Right cardiac atrium (tissue), 5 donors: ENCODE data around the gene MIOX. TPM values are rescaled to one million over a fixed set of nuclear protein-coding genes. Genes with fewer than 3 reads are reported as not detected.

Experiments used
- ATAC-seq, 2 donors: fragments of 200-7000 bp; cut with Tn5 transposase; one replicate each; pipeline versions ENCODE4 v1.8.0 to v1.9.1; 2020; ENCODE audit warnings: moderate library complexity in 2 of 2, mild to moderate bottlenecking in 1 of 2
- DNase-seq, 3 donors: peaks; one replicate each; pipeline ENCODE4 v3.0.0-alpha.2; 2020
- H3K27ac ChIP-seq: one replicate; pipeline ENCODE4 v1.5.1; 2013; ENCODE audit warnings: mild to moderate bottlenecking, low read length, control low read depth, moderate library complexity
- H3K27me3 ChIP-seq: one replicate; pipeline ENCODE4 v1.6.1; 2013; ENCODE audit not compliant: control insufficient read depth, insufficient read depth
- H3K4me1 ChIP-seq: one replicate; pipeline ENCODE4 v1.6.1; 2013; ENCODE audit warnings: low read length; ENCODE audit not compliant: control insufficient read depth, insufficient read depth
- H3K4me3 ChIP-seq: one replicate; pipeline ENCODE4 v1.5.1; 2013; ENCODE audit warnings: low read length, control low read depth
- H3K9me3 ChIP-seq: one replicate; pipeline ENCODE4 v1.6.1; 2013; ENCODE audit warnings: low read length; ENCODE audit not compliant: control insufficient read depth
- WGBS: extraction: QIAGEN DNeasy Blood & Tissue Kit; methylation state at CpG from one replicate; pipeline ENCODE4 v1.1.7; 2013; 5-methylcytosine and 5-hydroxymethylcytosine counted together
- intact Hi-C, 4 donors: fragments of 100-400 bp; cut with DNase I; formaldehyde crosslinking; loops; one replicate each; pipeline versions ENCODE4 v1.11.0 to v1.14.0; 2022 to 2023
- polyA plus RNA-seq: library from polyadenylated mRNA; stranded (reverse); fragments of 200-250 nt; gene quantifications from one replicate; pipeline ENCODE4 v1.2.3, GENCODE V29; 2013
- total RNA-seq, 4 donors: library from RNA; stranded (reverse); fragmentation: NEBNext Ultra II Directional; extraction: Animal tissue kit (Norgen Biotek cat#: 25700); gene quantifications; one replicate each; pipeline ENCODE4 v1.2.1, GENCODE V29; 2021
- donor health status: healthy with polysubstance abuse.
- donor health status: DM: no; HTN: yes; CAD: no.
- donor health status: DM: no; HTN: no; CAD: no.
- donor health status: DM: no; HTN: yes; CAD: no; lungs with severe emphysema.
- donor health status: DM: yes; HTN: yes; CAD: no.

MIOX gene
- total and polyA plus RNA-seq, 5 donors = not detected

- Histone ChIP-seq H3K27ac (no peak overlapping the region), H3K4me1 (peaks cover 12% of the 10 kb centered on the region), H3K4me3 (no peak overlapping the region), H3K27me3 (no peaks in the 10 kb centered on the region), H3K9me3 (no peaks in the 10 kb centered on the region)
- intact Hi-C loops = no loop called here
- DNase-seq = no peak
- WGBS = 90% methylated on average over 6 of the region's 6 CpGs
- peak in 1 of 2 donors; percentile 4 for ATAC-seq
These were observed 11.0 kb upstream of the MIOX start for GRCh38 chr22:50475652-50476002.

GRCh38 chr22:50476868-50477267 is 9.8 kb upstream of the MIOX start:
- 67% methylated on average over 7 of the region's 7 CpGs for whole genome bisulfite sequencing

GRCh38 chr22:50477923-50478322 is 8.7 kb upstream of the MIOX start:
- H3K4me3 ChIP-seq = no peak overlapping the region
- peaks cover 8% of the 10 kb centered on the region for H3K4me1 ChIP-seq
- DNase-seq (peak in 1 of 3 donors; percentile 44), ATAC-seq (no peak)
- H3K27ac ChIP-seq = no peak overlapping the region
- H3K27me3 ChIP-seq = no peaks in the 10 kb centered on the region
- H3K9me3 ChIP-seq = no peaks in the 10 kb centered on the region
- 92% methylated on average over 12 of the region's 12 CpGs for WGBS
- intact Hi-C loops = no loop called here

More at GRCh38 chr22:50476868-50477267, 9.8 kb upstream of the MIOX start:
- Histone ChIP-seq H3K4me1 (peaks cover 8% of the 10 kb centered on the region), H3K27me3 (no peaks in the 10 kb centered on the region), H3K9me3 (no peaks in the 10 kb centered on the region), H3K4me3 (no peak overlapping the region), H3K27ac (no peak overlapping the region)
- DNase-seq (peak in 1 of 3 donors; percentile 36), ATAC-seq (no peak)
- intact Hi-C loops = no loop called here

- ATAC-seq = no peak
- intact Hi-C loops = no loop called here
These were observed 6.9 kb upstream of the MIOX start for GRCh38 chr22:50479721-50480120.

GRCh38 chr22:50481045-50481439 is 5.6 kb upstream of the MIOX start:
- Histone ChIP-seq H3K4me3 (peak overlapping the region; percentile 57), H3K9me3 (no peaks in the 10 kb centered on the region), H3K27me3 (no peaks in the 10 kb centered on the region), H3K27ac (no peak overlapping the region), H3K4me1 (no peaks in the 10 kb centered on the region)
- peak in 1 of 2 donors; percentile 4 for ATAC-seq
- peak in 2 of 3 donors; percentile 53 to 57 for DNase-seq
- WGBS = 4% methylated on average over 45 of the region's 45 CpGs
- intact Hi-C loops = no loop called here

More at GRCh38 chr22:50479721-50480120, 6.9 kb upstream of the MIOX start:
- DNase-seq = no peak
- H3K4me1 ChIP-seq = no peaks in the 10 kb centered on the region
- no peaks in the 10 kb centered on the region for H3K27me3 ChIP-seq
- 68% methylated on average over 11 of the region's 11 CpGs for WGBS
- no peak overlapping the region for H3K27ac ChIP-seq
- H3K4me3 ChIP-seq = no peak overlapping the region
- H3K9me3 ChIP-seq = no peaks in the 10 kb centered on the region

- intact Hi-C loops = no loop called here
- peak within 1 kb of the TSS; percentile 57 for H3K4me3 ChIP-seq
- 3% methylated on average over 70 of the region's 70 CpGs for WGBS
- no peaks in the 10 kb centered on the region for H3K27me3 ChIP-seq
- H3K4me1 ChIP-seq = no peaks in the 10 kb centered on the region
- DNase-seq (peak in 2 of 3 donors; percentile 70 to 75), ATAC-seq (peak; percentile 27 to 45)
- H3K9me3 ChIP-seq = no peaks in the 10 kb centered on the region
- H3K27ac ChIP-seq = no peak within 1 kb of the TSS
These were observed 5.1 kb upstream of the MIOX start, which contains the start of gene ADM2 for GRCh38 chr22:50481440-50482106. Gene ADM2 (plus strand): TSS chr22:50481543. CDS start chr22:50481848, 305 bp downstream.

- DNase-seq (peak in 2 of 3 donors; percentile 58 to 63), ATAC-seq (peak in 1 of 2 donors; percentile 4)
- Histone ChIP-seq H3K27ac (no peak overlapping the region), H3K4me1 (no peaks in the 10 kb centered on the region), H3K9me3 (no peaks in the 10 kb centered on the region), H3K4me3 (no peak overlapping the region), H3K27me3 (no peaks in the 10 kb centered on the region)
- WGBS = 63% methylated on average over 35 of the region's 35 CpGs
- intact Hi-C loops = no loop called here
These were observed 4.3 kb upstream of the MIOX start for GRCh38 chr22:50482107-50483074.

GRCh38 chr22:50483106-50483505 is 3.6 kb upstream of the MIOX start:
- ATAC-seq = no peak
- no peaks in the 10 kb centered on the region for H3K4me1 ChIP-seq
- H3K27me3 ChIP-seq = no peaks in the 10 kb centered on the region
- H3K4me3 ChIP-seq = no peak overlapping the region
- no peak overlapping the region for H3K27ac ChIP-seq
- peak in 1 of 3 donors; percentile 13 for DNase-seq
- WGBS = 87% methylated on average over 10 of the region's 10 CpGs
- H3K9me3 ChIP-seq = no peaks in the 10 kb centered on the region
- intact Hi-C loops = no loop called here

- no peak overlapping the region for H3K27ac ChIP-seq
- H3K4me1 ChIP-seq = no peaks in the 10 kb centered on the region
- intact Hi-C loops = no loop called here
- H3K27me3 ChIP-seq = no peaks in the 10 kb centered on the region
- 89% methylated on average over 8 of the region's 8 CpGs for WGBS
- DNase-seq (peak in 1 of 3 donors; percentile 31), ATAC-seq (no peak)
- no peaks in the 10 kb centered on the region for H3K9me3 ChIP-seq
- H3K4me3 ChIP-seq = no peak overlapping the region
These were observed 3.1 kb upstream of the MIOX start for GRCh38 chr22:50483556-50483955.

GRCh38 chr22:50483977-50484853 is 2.4 kb upstream of the MIOX start:
- Histone ChIP-seq H3K4me3 (no peak overlapping the region), H3K27ac (no peak overlapping the region), H3K27me3 (no peaks in the 10 kb centered on the region), H3K9me3 (no peaks in the 10 kb centered on the region), H3K4me1 (no peaks in the 10 kb centered on the region)
- ATAC-seq = no peak
- peak in 1 of 3 donors; percentile 48 for DNase-seq
- WGBS = 85% methylated on average over 31 of the region's 31 CpGs
- intact Hi-C loops = no loop called here
